A673 (cell line): Measurements from ENCODE around the gene DNAH10.

Source experiments
- CTCF ChIP-seq: fragments of 300-800, 200-600 bp; sonication (generic); conservative IDR thresholded peaks from 2 replicates; pipeline ENCODE4 v1.5.1; 2017; ENCODE audit warnings: low read depth, mild to moderate bottlenecking, antibody characterized with exemption, low read length, moderate library complexity, mixed read lengths
- EZH2 ChIP-seq: fragments of 200-600 bp; sonication (generic); IDR thresholded peaks from 2 replicates; pipeline ENCODE4 v1.6.1; 2017; ENCODE audit warnings: borderline replicate concordance, low read depth, mild to moderate bottlenecking, mixed read lengths, antibody characterized with exemption, low read length; ENCODE audit not compliant: poor library complexity, severe bottlenecking

- TF ChIP-seq CTCF: no peak
- TF ChIP-seq EZH2: no peak
These were observed 68.6 kb downstream of the DNAH10 start for GRCh38 chr12:123830675-123831074.
